Hepatocyte (in vitro differentiated cells): ENCODE data around the gene VWC2.

ENCODE experiments used
- CTCF ChIP-seq: fragments of 200-600 bp; sonication (generic); IDR thresholded peaks from 2 replicates; pipeline ENCODE4 v1.5.1; 2016; ENCODE audit warnings: antibody characterized with exemption, mild to moderate bottlenecking; ENCODE audit not compliant: poor library complexity
- EZH2phosphoT487 ChIP-seq: fragments of 200-600 bp; sonication (generic); IDR thresholded peaks from one replicate; pipeline ENCODE4 v1.6.1; 2018; ENCODE audit warnings: antibody characterized with exemption, mild to moderate bottlenecking, low read depth, moderate library complexity; ENCODE audit not compliant: unreplicated experiment, severe bottlenecking

DNA sequence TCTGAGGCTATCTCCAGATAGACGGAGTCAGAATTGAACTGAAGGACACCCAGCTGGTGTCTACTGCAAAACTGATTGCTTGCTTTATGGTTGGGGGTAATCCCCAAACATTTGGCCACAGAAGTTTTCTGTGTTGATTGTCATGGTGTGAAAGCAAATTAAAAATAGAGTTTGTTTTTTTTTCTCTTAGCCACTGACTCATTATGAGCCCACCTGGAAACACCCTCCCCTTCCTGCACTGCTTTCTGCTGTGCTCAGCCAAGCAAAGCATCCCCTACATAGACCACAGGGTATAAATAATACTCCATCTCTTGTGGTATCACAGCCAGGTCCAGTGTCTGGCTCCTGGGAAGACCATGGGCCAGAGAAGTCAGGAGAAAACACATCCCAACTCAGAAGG is 6.5 kb upstream of the VWC2 start:
- no peak for TF ChIP-seq CTCF
- TF ChIP-seq EZH2phosphoT487: no peak
